Progenitor cell of endocrine pancreas (in vitro differentiated cells): ENCODE results near the gene LRRC10B. TPM values are rescaled to one million over a fixed set of nuclear protein-coding genes. Genes with fewer than 3 reads are reported as not detected.

ENCODE experiments used
- DNase-seq: peaks from one replicate; pipeline ENCODE4 v3.0.0; 2021; ENCODE audit warnings: low spot score; ENCODE audit not compliant: unreplicated experiment
- H3K27ac Mint-ChIP-seq: 2 replicates; pipeline ENCODE4 v1.8.0; 2021; ENCODE audit warnings: mild to moderate bottlenecking, moderate library complexity, mixed read lengths
- H3K27me3 Mint-ChIP-seq: 2 replicates; pipeline ENCODE4 v1.8.0; 2021; ENCODE audit warnings: mixed read lengths
- H3K36me3 Mint-ChIP-seq: 2 replicates; pipeline ENCODE4 v1.8.0; 2022; ENCODE audit warnings: mixed read lengths; ENCODE audit not compliant: insufficient read depth
- H3K4me1 Mint-ChIP-seq: 2 replicates; pipeline ENCODE4 v1.8.0; 2021; ENCODE audit warnings: low read depth, mixed read lengths
- H3K4me3 Mint-ChIP-seq: 2 replicates; pipeline ENCODE4 v1.8.0; 2021; ENCODE audit warnings: low read depth, mild to moderate bottlenecking, moderate library complexity, mixed read lengths
- H3K9me3 Mint-ChIP-seq: 2 replicates; pipeline ENCODE4 v1.8.0; 2021; ENCODE audit warnings: low read depth, mixed read lengths
- CTCF ChIP-seq: fragments of 200-600 bp; sonication (generic); IDR thresholded peaks from one replicate; pipeline ENCODE4 v1.5.0; 2021; ENCODE audit warnings: antibody characterized with exemption, mild to moderate bottlenecking; ENCODE audit not compliant: unreplicated experiment
- total RNA-seq: library from RNA; stranded (reverse); gene quantifications from 2 replicates; pipeline ENCODE4 v1.2.1, GENCODE V29; 2021

The LRRC10B gene
- total RNA-seq, 1 donor from 2014 or later, result 2.0 TPM

- no peak for DNase-seq
- H3K4me1 Mint-ChIP-seq, result peaks cover 9% of the 10 kb centered on the region
- no peak overlapping the region for H3K4me3 Mint-ChIP-seq
Measured at GRCh38 chr11:61541598-61541997, 33.0 kb downstream of the LRRC10B start.

GRCh38 chr11:61542024-61542461 lies 33.5 kb downstream of the LRRC10B start:
- no peak overlapping the region for H3K27ac Mint-ChIP-seq
- no peaks in the 10 kb centered on the region for H3K36me3 Mint-ChIP-seq
- peaks cover 9% of the 10 kb centered on the region for H3K4me1 Mint-ChIP-seq
- no peak for DNase-seq
- no peak for TF ChIP-seq CTCF
- H3K9me3 Mint-ChIP-seq, result no peaks in the 10 kb centered on the region
- H3K4me3 Mint-ChIP-seq, result no peak overlapping the region
- H3K27me3 Mint-ChIP-seq, result peaks cover 13% of the 10 kb centered on the region

More at GRCh38 chr11:61541598-61541997, 33.0 kb downstream of the LRRC10B start:
- H3K27ac Mint-ChIP-seq, result peak overlapping the region; percentile 88
- no peaks in the 10 kb centered on the region for H3K36me3 Mint-ChIP-seq
- H3K27me3 Mint-ChIP-seq, result peaks cover 13% of the 10 kb centered on the region
- TF ChIP-seq CTCF, result no peak
- H3K9me3 Mint-ChIP-seq, result no peaks in the 10 kb centered on the region

- no peak for TF ChIP-seq CTCF
- Mint-ChIP-seq H3K27me3 (peaks cover 13% of the 10 kb centered on the region), H3K4me3 (no peak overlapping the region), H3K27ac (no peak overlapping the region), H3K36me3 (no peaks in the 10 kb centered on the region), H3K9me3 (no peaks in the 10 kb centered on the region), H3K4me1 (peaks cover 8% of the 10 kb centered on the region)
- DNase-seq, result no peak
Measured at GRCh38 chr11:61542705-61543104, 34.2 kb downstream of the LRRC10B start.

GRCh38 chr11:61543606-61544306 lies 35.2 kb downstream of the LRRC10B start:
- peaks cover 15% of the 10 kb centered on the region for H3K27me3 Mint-ChIP-seq
- DNase-seq, result no peak
- no peaks in the 10 kb centered on the region for H3K9me3 Mint-ChIP-seq
- TF ChIP-seq CTCF, result no peak
- H3K27ac Mint-ChIP-seq, result no peak overlapping the region
- no peaks in the 10 kb centered on the region for H3K36me3 Mint-ChIP-seq
- peaks cover 6% of the 10 kb centered on the region for H3K4me1 Mint-ChIP-seq
- H3K4me3 Mint-ChIP-seq, result no peak overlapping the region

- TF ChIP-seq CTCF, result no peak
- H3K36me3 Mint-ChIP-seq, result no peaks in the 10 kb centered on the region
- no peak overlapping the region for H3K4me3 Mint-ChIP-seq
- H3K27me3 Mint-ChIP-seq, result peaks cover 8% of the 10 kb centered on the region
- H3K9me3 Mint-ChIP-seq, result no peaks in the 10 kb centered on the region
- H3K27ac Mint-ChIP-seq, result no peak overlapping the region
- H3K4me1 Mint-ChIP-seq, result peaks cover 6% of the 10 kb centered on the region
- no peak for DNase-seq
Measured at GRCh38 chr11:61544466-61544865, 35.9 kb downstream of the LRRC10B start.
